ENCODE results near the gene PPP1R8.
"Not testable (repeated sequence)": the region's sequence is repeated elsewhere in the genome, so short reads cannot be mapped to it uniquely, and the experiment has no call there.

PPP1R8 gene

DNA sequence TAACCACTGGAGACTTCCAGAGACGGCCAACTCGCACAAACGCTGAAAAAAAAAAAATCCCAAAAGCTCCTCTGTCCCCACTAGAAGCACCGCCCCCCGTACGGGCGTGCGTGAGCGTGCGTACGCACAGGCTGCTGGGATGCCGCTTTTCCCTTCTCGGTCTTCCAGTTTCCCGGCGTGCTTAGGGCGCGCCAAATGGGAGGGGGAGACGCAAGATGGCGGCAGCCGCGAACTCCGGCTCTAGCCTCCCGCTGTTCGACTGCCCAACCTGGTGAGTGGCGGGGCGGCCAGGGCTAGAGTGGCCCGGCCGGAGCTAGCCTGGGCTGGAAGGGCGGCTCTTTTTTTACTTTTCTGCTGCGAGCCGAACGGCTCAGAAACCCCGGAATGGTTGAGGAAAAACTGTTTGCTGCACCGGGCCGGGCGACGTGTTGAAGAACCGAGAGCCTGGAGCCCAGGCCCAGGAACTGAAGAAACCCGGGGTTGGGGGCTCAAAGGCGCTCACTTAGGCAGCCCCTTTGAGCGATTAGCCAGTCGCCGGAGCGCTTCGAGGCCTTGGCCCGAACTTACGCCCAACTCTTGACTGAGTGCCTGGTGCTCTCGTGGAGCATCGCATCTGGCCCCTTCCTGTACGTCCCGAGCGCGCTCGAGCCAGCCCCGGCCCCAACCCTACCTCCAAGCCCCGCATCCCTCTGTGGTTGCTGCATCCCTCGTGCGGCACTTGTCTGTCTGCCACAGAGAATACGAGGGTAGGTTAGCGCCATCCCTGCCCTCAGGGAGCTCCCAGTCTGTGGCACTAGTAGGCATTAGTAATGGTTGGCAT, at the start of gene PPP1R8:
PPP1R8 (plus strand) TSS at position 162 of the 820 bp plus-strand sequence; CDS start at position 216, 54 bp downstream.
- peak; percentile 97 for DNase-seq (ENCODE audit: low read depth)

DNA sequence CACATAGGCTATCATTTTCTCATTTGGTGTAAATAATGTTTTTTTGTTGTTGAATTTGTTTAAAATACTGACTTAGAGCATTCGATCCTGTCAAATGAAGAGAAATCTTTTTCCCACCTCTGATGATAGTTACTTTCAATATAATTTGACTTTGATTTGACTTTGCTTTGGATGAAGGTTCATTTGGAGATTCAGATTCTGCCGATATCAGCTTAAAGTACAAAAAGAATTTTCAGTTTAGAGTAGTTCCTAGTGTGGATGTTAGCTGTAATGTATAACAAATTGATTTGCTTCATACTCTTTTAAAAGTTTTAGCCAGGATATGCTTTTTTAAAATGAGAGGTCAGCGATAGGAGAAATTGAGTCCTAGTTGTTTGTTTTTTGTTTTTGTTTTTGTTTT, 47.6 kb upstream of the PPP1R8 start:
- no peak for DNase-seq (ENCODE audit: low read depth)

DNA sequence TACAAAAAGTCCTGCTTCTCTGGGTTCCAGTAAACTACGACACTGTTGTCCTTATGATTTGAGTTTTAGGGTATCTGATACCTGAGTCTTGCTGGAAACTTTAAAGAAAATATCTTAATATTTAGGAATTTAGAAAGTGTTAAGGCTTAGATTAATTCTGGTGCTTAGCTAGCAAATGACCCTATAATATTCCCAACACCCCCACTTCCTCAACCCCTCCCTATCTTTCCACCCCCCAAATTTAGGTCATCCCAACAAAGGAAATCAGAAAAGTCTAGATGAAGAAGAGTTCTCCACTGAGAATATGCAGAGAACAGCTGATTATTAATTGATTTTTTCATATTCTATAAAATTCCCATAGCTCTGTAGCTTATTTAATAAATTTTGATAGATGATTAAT, 45.9 kb upstream of the PPP1R8 start:
- no peak for DNase-seq (ENCODE audit: low read depth)

- peak; percentile 33 for DNase-seq (ENCODE audit: low read depth)
Measured at GRCh38 chr1:27785781-27786455, 44.7 kb upstream of the PPP1R8 start.

DNA sequence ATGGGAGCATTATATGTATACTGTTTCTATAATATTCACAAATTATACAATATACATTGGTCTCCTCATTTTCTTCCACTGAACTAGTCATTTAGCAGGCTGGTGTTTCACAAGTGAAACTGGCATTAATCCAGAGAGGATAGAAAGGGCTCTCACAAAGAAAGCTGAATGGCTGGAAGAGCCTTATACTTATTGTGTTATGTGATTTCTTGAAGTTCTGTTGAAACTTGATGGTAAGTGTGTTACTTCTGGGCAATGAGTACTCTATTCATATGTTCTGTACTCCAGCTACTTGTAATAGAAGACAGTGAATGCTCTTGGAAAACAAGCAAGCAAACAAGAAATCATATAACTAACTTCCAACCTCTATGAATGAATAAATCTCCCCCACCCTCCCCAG, 42.7 kb upstream of the PPP1R8 start:
- peak; percentile 10 for DNase-seq (ENCODE audit: low read depth)

GRCh38 chr1:27789540-27790041, 41.0 kb upstream of the PPP1R8 start:
- DNase-seq (ENCODE audit: low read depth), result peak; percentile 25

DNA sequence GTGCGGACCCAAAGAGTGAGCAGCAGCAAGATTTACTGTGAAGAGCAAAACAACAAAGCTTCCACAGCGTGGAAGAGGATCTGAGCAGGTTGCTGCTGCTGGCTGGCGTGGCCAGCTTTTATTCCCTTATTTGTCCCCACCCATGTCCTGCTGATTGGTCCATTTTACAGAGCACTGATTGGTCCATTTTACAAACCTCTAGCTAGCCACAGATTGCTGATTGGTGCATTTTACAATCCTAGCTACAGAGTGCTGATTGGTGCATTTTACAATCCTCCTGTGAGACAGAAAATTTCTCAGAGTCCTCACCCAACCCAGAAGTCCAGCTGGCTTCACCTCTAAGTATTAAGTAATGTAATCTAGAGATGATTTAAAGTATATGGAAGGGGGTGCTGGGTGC, 40.3 kb upstream of the PPP1R8 start:
- not testable (repeated sequence) for DNase-seq (ENCODE audit: low read depth)

DNA sequence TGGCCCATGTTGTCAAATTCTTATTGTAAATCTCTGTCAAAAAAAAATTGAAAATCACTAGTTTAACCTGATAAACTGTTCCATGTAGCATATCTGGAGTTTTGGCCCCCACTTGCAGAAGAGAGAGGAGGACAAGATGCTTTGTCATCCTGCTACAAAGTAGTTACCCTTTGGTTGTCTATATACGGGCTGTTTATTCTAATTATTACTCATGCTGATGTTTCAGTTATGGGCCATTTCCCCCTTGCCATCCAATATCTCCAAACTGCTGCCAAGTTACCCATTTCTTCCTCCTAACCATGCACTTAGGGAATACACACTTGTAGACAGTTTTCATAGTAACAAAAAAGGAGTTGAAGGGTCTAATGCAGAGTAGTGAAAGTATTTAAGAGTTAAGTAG, 35.0 kb upstream of the PPP1R8 start:
- DNase-seq (ENCODE audit: low read depth), result peak; percentile 28

DNA sequence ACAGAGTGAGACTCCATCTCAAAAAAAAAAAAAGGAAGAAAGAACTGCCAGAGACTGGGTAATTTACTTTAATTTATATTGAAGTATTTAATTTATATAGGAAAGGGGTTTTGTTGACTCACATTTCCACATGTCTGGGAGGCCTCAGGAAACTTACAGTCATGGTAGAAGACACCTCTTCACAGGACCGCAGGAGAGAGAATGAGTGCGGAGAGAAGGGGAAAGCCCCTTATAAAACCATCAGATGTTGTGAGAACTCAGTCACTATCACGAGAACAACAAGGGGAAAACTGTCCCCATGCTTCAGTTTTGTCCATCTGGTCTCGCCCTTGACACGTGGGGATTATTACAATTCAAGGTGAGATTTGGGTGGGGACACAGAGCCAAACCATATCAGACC, 25.8 kb upstream of the PPP1R8 start:
- DNase-seq (ENCODE audit: low read depth), result no peak

GRCh38 chr1:27806758-27807157, 23.8 kb upstream of the PPP1R8 start:
- no peak for DNase-seq (ENCODE audit: low read depth)

GRCh38 chr1:27807385-27807784, 23.2 kb upstream of the PPP1R8 start:
- no peak for DNase-seq (ENCODE audit: low read depth)

- not testable (repeated sequence) for DNase-seq (ENCODE audit: low read depth)
Measured at GRCh38 chr1:27808131-27808530, 22.5 kb upstream of the PPP1R8 start.

- no peak for DNase-seq (ENCODE audit: low read depth)
Measured at GRCh38 chr1:27809883-27810282, 20.7 kb upstream of the PPP1R8 start.

GRCh38 chr1:27811741-27812500, 18.7 kb upstream of the PPP1R8 start:
- DNase-seq (ENCODE audit: low read depth), result no peak

DNA sequence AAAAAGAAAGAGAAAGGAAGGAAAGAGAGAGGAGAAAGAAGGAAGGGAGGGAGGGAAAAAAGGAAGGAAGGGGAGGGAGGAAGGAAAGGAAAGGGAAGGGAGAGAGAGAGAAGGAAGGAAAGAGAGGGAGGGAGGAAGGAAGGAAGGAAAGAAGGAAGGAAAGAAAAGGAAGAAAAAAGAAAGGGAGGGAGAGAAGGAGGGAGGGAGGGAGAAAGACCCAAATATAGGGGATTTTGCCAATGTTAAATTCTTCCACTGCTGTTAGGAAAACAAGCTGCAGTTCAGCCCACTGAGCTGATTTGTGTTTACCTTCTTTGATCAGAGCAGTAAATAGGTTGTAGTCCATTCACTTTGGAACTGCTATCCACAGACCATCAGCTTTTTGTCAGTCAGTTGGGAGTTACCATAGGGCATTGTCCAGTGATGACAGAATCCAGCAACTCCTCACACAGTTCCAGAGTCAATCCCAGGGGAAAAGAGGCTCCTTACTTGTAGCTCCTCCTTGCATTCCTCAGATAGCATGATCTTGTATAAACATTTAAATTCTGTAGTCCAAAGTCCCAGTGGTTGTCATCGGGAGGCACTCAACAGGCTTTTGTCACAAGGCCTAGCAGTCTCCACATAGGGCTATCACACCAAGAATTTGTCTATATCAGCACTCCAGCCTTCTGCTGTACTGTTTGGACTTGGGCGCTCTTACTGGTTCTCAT, 13.5 kb upstream of the PPP1R8 start:
- DNase-seq (ENCODE audit: low read depth), result no peak

- DNase-seq (ENCODE audit: low read depth), result no peak
Measured at GRCh38 chr1:27821761-27822315, 8.7 kb upstream of the PPP1R8 start.

DNA sequence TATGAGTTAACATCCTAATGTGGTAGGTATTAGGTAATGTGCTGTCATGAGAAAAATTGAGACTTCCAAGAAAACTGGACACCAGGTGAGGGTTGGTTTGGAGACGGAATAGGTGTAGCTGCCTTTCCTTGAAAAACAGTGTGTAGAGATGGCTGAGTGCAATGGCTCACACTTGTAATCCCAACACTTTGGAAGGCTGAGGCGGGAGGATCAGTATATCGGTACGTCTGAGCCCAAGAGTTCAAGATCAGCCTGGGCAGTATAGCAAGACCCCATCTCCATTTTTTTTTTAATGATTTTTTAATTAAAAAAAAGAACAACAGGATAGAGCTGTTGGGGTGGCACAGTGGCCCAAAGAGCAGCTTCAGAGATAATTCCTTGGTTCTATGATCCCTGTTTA, 6.8 kb upstream of the PPP1R8 start:
- DNase-seq (ENCODE audit: low read depth), result no peak

GRCh38 chr1:27824411-27824810, 6.2 kb upstream of the PPP1R8 start:
- DNase-seq (ENCODE audit: low read depth), result no peak

- not testable (repeated sequence) for DNase-seq (ENCODE audit: low read depth)
Measured at GRCh38 chr1:27829339-27829960, 1.1 kb upstream of the PPP1R8 start.

GRCh38 chr1:27831568-27832410, 1.2 kb downstream of the PPP1R8 start:
- peak; percentile 45 for DNase-seq (ENCODE audit: low read depth)
